ENCODE measurements around the gene ZBTB7C. TPM values are rescaled to one million over a fixed set of nuclear protein-coding genes. Genes with fewer than 3 reads are reported as not detected.

Gene ZBTB7C
- total RNA-seq, 1 experiment from 2014 or later = 0.18 TPM

DNA sequence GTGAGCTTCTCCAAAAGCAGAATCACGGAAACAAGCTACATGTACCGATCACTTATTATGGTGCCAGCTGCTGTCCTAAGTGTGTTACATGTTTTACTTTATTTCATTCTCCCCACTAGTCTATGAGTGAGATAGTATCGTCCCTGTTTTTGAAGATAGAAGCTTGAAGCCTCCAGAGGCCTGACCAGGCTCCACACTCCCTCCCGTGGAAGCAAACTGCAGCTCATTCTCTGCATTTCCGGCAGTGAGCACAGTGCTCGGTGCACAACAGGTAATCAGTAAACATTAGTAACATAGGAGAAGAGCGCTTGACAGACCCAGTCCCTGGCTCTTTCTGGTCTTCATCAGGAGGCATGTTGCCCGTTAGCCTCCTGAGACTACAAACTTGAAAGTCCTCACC is 72.9 kb downstream of the ZBTB7C start:
- Mint-ChIP-seq H3K4me1 (ENCODE audit: low read depth, unreplicated experiment) (peaks cover 7% of the 10 kb centered on the region), H3K36me3 (ENCODE audit: insufficient read depth, unreplicated experiment) (no peaks in the 10 kb centered on the region), H3K27me3 (ENCODE audit: insufficient read depth, unreplicated experiment) (no peaks in the 10 kb centered on the region), H3K9me3 (ENCODE audit: unreplicated experiment) (no peaks in the 10 kb centered on the region), H3K27ac (ENCODE audit: unreplicated experiment) (no peak overlapping the region), H3K4me3 (ENCODE audit: unreplicated experiment) (no peak overlapping the region)
- DNase-seq = no peak
- BruUV-seq (replicated peaks) = no TSS peak
- TF ChIP-seq, protein P1, sequence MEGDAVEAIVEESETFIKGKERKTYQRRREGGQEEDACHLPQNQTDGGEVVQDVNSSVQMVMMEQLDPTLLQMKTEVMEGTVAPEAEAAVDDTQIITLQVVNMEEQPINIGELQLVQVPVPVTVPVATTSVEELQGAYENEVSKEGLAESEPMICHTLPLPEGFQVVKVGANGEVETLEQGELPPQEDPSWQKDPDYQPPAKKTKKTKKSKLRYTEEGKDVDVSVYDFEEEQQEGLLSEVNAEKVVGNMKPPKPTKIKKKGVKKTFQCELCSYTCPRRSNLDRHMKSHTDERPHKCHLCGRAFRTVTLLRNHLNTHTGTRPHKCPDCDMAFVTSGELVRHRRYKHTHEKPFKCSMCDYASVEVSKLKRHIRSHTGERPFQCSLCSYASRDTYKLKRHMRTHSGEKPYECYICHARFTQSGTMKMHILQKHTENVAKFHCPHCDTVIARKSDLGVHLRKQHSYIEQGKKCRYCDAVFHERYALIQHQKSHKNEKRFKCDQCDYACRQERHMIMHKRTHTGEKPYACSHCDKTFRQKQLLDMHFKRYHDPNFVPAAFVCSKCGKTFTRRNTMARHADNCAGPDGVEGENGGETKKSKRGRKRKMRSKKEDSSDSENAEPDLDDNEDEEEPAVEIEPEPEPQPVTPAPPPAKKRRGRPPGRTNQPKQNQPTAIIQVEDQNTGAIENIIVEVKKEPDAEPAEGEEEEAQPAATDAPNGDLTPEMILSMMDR (IDR thresholded peaks at IDR 0.05; ENCODE audit: insufficient read depth in 1 of 2, low read depth in 1 of 2, low read length in 1 of 2, severe bottlenecking in 1 of 2, unreplicated experiment in 1 of 2) = no peak
- no peaks in the 10 kb centered on the region for H3K27me3 ChIP-seq (replicated peaks; ENCODE audit: control insufficient read depth, insufficient read depth, low read length)
- POLR2A ChIA-PET = no interaction called here
- H3K4me1 ChIP-seq = 0 out of 2 replicates have a peak, but pooled peaks cover 5% of the 10 kb centered on the region
- CTCF ChIA-PET = no interaction called here
- H3K9me3 ChIP-seq = no peaks in the 10 kb centered on the region
- H3K36me3 ChIP-seq (ENCODE audit: control insufficient read depth, insufficient read depth, low read length) = no peaks in the 10 kb centered on the region
- intact Hi-C loops (cut with micrococcal nuclease; ENCODE audit: unreplicated experiment) = no loop called here
- no peak overlapping the region for H3K4me3 ChIP-seq (ENCODE audit: low read depth, low read length)

DNA sequence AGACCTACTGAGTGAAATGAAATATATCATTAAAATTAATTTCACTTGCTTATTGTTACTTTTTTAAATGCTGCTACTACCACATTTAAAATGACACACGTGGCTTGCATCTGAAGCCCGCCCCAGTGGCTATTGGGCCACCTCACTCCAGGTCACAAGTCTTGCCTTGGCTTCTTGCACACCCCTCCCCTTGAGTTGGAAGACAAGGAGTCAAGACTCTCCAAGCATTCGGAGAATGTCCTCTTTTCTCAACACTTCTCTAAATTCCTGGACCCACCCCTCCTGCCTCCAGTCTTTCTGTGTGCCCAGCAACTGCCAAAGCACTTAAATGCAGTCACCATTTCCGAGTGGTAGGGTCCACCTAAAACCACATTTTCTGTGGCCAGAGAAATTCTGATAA is 73.4 kb downstream of the ZBTB7C start:
- no peaks in the 10 kb centered on the region for H3K36me3 ChIP-seq (ENCODE audit: control insufficient read depth, insufficient read depth, low read length)
- intact Hi-C loops (cut with micrococcal nuclease; ENCODE audit: unreplicated experiment) = no loop called here
- ChIA-PET POLR2A (no interaction called here), CTCF (no interaction called here)
- H3K36me3 Mint-ChIP-seq (ENCODE audit: insufficient read depth, unreplicated experiment) = no peaks in the 10 kb centered on the region
- no peaks in the 10 kb centered on the region for H3K9me3 ChIP-seq
- DNase-seq = no peak
- TF ChIP-seq, protein P1 (IDR thresholded peaks at IDR 0.05; ENCODE audit: insufficient read depth in 1 of 2, low read depth in 1 of 2, low read length in 1 of 2, severe bottlenecking in 1 of 2, unreplicated experiment in 1 of 2) = no peak
- no peaks in the 10 kb centered on the region for H3K9me3 Mint-ChIP-seq (ENCODE audit: unreplicated experiment)
- H3K27ac Mint-ChIP-seq (ENCODE audit: unreplicated experiment) = no peak overlapping the region
- BruUV-seq (replicated peaks) = no TSS peak
- no peaks in the 10 kb centered on the region for H3K27me3 Mint-ChIP-seq (ENCODE audit: insufficient read depth, unreplicated experiment)
- no peaks in the 10 kb centered on the region for H3K27me3 ChIP-seq (replicated peaks; ENCODE audit: control insufficient read depth, insufficient read depth, low read length)
- H3K4me3 ChIP-seq (ENCODE audit: low read depth, low read length) = no peak overlapping the region
- peaks cover 7% of the 10 kb centered on the region for H3K4me1 Mint-ChIP-seq (ENCODE audit: low read depth, unreplicated experiment)
- H3K4me1 ChIP-seq = 0 out of 2 replicates have a peak, but pooled peaks cover 5% of the 10 kb centered on the region
- no peak overlapping the region for H3K4me3 Mint-ChIP-seq (ENCODE audit: unreplicated experiment)

DNA sequence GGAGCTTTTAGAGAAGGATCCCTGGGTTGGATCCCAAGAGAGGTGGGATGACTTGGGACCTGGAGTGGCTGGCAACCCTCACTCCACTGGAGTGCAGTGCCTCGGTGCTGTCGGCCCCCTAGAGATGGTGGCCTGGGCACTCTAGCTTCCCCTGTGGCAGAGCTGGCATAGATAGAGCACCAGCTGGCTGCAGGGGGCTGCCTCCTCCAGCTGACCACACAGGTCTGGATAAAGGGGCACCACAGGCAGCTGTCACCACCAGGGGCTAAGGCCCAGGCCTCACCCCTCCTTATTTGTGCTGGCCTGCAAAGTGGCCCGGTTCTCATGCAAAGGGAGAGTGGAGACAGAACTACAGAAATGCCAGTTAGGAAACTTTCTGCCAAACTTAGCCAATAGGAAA is 74.3 kb downstream of the ZBTB7C start:
- POLR2A ChIA-PET = no interaction called here
- Mint-ChIP-seq H3K4me3 (ENCODE audit: unreplicated experiment) (no peak overlapping the region), H3K9me3 (ENCODE audit: unreplicated experiment) (no peaks in the 10 kb centered on the region), H3K27me3 (ENCODE audit: insufficient read depth, unreplicated experiment) (no peaks in the 10 kb centered on the region), H3K27ac (ENCODE audit: unreplicated experiment) (no peak overlapping the region), H3K36me3 (ENCODE audit: insufficient read depth, unreplicated experiment) (no peaks in the 10 kb centered on the region), H3K4me1 (ENCODE audit: low read depth, unreplicated experiment) (peaks cover 6% of the 10 kb centered on the region)
- H3K9me3 ChIP-seq = no peaks in the 10 kb centered on the region
- intact Hi-C loops (cut with micrococcal nuclease; ENCODE audit: unreplicated experiment) = no loop called here
- no peak for DNase-seq
- H3K4me3 ChIP-seq (ENCODE audit: low read depth, low read length) = no peak overlapping the region
- no TSS peak for BruUV-seq (replicated peaks)
- no peaks in the 10 kb centered on the region for H3K27me3 ChIP-seq (replicated peaks; ENCODE audit: control insufficient read depth, insufficient read depth, low read length)
- CTCF ChIA-PET = no interaction called here
- 0 out of 2 replicates have a peak, but pooled peaks cover 5% of the 10 kb centered on the region for H3K4me1 ChIP-seq
- H3K36me3 ChIP-seq (ENCODE audit: control insufficient read depth, insufficient read depth, low read length) = no peaks in the 10 kb centered on the region
- TF ChIP-seq, protein P1 (IDR thresholded peaks at IDR 0.05; ENCODE audit: insufficient read depth in 1 of 2, low read depth in 1 of 2, low read length in 1 of 2, severe bottlenecking in 1 of 2, unreplicated experiment in 1 of 2) = no peak
